Right lobe of liver (tissue), 6 donors: Measurements from ENCODE around the gene ZC2HC1C. TPM values are rescaled to one million over a fixed set of nuclear protein-coding genes. Genes with fewer than 3 reads are reported as not detected.
A peak's percentile ranks its signal among the peaks of the same experiment; 100 is the strongest.

Experiments used
- ATAC-seq, 4 donors: fragments of 200-7000 bp; cut with Tn5 transposase; one replicate each; pipeline ENCODE4 v1.9.1; 2020; ENCODE audit warnings: mild to moderate bottlenecking in 4 of 4, moderate library complexity in 4 of 4
- DNase-seq, 3 donors: peaks; one replicate each; pipeline ENCODE4 v3.0.0-alpha.2; 2020
- H3K27ac ChIP-seq, 3 donors: fragments of 200-600 bp; one replicate each; pipeline ENCODE4 v1.8.0; 2022
- H3K27me3 ChIP-seq, 2 donors: fragments of 200-600 bp; one replicate each; pipeline ENCODE4 v1.8.0; 2022
- H3K36me3 ChIP-seq, 4 donors: fragments of 200-600 bp; sonication (generic) in 1 of 4; one replicate each; pipeline versions ENCODE4 v1.5.1 to v1.8.0; 2017 to 2022; ENCODE audit warnings: control low read depth in 1 of 4
- H3K4me1 ChIP-seq, 4 donors: fragments of 200-600 bp; sonication (generic) in 1 of 4; one replicate each; pipeline versions ENCODE4 v1.5.1 to v1.8.0; 2017 to 2022; ENCODE audit warnings: control low read depth in 1 of 4
- H3K4me3 ChIP-seq, 3 donors: fragments of 200-600 bp; one replicate each; pipeline ENCODE4 v1.8.0; 2022
- H3K9me3 ChIP-seq, 4 donors: fragments of 200-600 bp; sonication (generic) in 1 of 4; one replicate each; pipeline versions ENCODE4 v1.5.1 to v1.8.0; 2017 to 2022; ENCODE audit warnings: control low read depth in 1 of 4
- POLR2A ChIP-seq: fragments of 450-650 bp; IDR thresholded peaks from one replicate; pipeline ENCODE4 v1.6.1; 2017; ENCODE audit warnings: antibody characterized with exemption, mild to moderate bottlenecking
- WGBS: methylation state at CpG from one replicate; pipeline ENCODE4 v1.1.6; 2018; ENCODE audit warnings: low coverage, low lambda C conversion rate; ENCODE audit not compliant: insufficient coverage; ENCODE audit errors: missing lambda C conversion rate; 5-methylcytosine and 5-hydroxymethylcytosine counted together
- intact Hi-C, 2 donors: fragments of 100-400 bp; cut with DNase I; formaldehyde crosslinking; loops; one replicate each; pipeline versions ENCODE4 v1.11.2 to v1.14.1; 2022
- total RNA-seq, 6 experiments: library from RNA; depleted of rRNA in 2 of 6; stranded (reverse); fragments of >200 nt in 2 of 6; fragmentation: NEBNext Ultra II Directional in 3 of 6; extraction: Animal tissue kit (Norgen Biotek cat#: 25700) in 3 of 6; gene quantifications; one replicate each; pipeline versions ENCODE4 v1.1.0 to v1.2.4, GENCODE V29; 2016 to 2023
- TF ChIP-seq, protein P1 (sequence below), 4 donors: fragments of 200-600 bp in 3 of 4; fragments of 450-650 bp in 1 of 4; IDR thresholded peaks; one replicate each; pipeline versions ENCODE4 v1.5.1 to v1.8.0; 2016 to 2022; ENCODE audit warnings: antibody characterized with exemption in 4 of 4, mild to moderate bottlenecking in 2 of 4
- donor health status: DM: no; HTN: yes; CAD: no.
- donor health status: DM: no; HTN: no; CAD: no.
- donor health status: DM: no; HTN: no; CAD: no.
- donor health status: DM: no; HTN: yes; CAD: no.
- donor health status: DM: no; HTN: yes; CAD: no.

Gene ZC2HC1C
- total RNA-seq, 6 experiments from 2014 or later: 2.1 to 9.6 (median 3.1) TPM

DNA sequence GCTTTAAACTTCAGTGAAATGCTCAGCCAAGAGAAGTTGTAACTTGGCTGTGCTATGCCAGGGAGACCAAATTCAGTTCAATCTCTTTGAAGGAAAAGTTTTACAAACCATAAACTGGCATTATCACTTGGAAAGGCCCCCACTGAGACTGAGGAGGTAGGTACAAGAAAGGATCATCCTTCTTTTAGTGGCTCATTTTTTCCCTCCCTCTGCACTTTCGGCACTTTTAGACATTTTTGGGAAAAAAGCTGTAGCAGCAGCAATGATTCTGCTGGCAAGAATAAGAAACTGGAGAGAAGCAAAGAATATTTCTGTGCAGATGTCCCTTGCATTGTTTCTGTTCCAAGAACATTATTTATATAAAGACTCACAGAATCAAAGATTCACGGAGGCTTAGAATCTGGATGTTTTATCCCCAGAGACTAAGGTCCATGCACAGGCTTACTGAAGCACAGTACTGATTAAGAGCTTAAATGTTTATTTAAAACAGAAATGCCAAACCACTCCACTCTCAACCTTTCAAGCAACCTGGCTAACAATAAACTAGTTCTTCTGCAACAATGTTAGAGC, 12.3 kb downstream of the ZC2HC1C start:
- Histone ChIP-seq H3K4me3 (no peak overlapping the region), H3K27me3 (no peaks in the 10 kb centered on the region), H3K36me3 (peaks cover 0 to 44% (median 22%) of the 10 kb centered on the region in 4 donors), H3K4me1 (no peaks in the 10 kb centered on the region), H3K9me3 (no peaks in the 10 kb centered on the region), H3K27ac (no peak overlapping the region)
- WGBS: 43% methylated on average over 2 of the region's 2 CpGs
- no peak for DNase-seq
- ATAC-seq: no peak
- TF ChIP-seq, protein P1, sequence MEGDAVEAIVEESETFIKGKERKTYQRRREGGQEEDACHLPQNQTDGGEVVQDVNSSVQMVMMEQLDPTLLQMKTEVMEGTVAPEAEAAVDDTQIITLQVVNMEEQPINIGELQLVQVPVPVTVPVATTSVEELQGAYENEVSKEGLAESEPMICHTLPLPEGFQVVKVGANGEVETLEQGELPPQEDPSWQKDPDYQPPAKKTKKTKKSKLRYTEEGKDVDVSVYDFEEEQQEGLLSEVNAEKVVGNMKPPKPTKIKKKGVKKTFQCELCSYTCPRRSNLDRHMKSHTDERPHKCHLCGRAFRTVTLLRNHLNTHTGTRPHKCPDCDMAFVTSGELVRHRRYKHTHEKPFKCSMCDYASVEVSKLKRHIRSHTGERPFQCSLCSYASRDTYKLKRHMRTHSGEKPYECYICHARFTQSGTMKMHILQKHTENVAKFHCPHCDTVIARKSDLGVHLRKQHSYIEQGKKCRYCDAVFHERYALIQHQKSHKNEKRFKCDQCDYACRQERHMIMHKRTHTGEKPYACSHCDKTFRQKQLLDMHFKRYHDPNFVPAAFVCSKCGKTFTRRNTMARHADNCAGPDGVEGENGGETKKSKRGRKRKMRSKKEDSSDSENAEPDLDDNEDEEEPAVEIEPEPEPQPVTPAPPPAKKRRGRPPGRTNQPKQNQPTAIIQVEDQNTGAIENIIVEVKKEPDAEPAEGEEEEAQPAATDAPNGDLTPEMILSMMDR (IDR thresholded peaks at IDR 0.05): no peak
- TF ChIP-seq POLR2A: no peak
- intact Hi-C loops: loop anchor here in 1 of 2 donors (10.0 kb wide), 1 partner anchor 137 kb away; no protein-coding TSS in a partner anchor

DNA sequence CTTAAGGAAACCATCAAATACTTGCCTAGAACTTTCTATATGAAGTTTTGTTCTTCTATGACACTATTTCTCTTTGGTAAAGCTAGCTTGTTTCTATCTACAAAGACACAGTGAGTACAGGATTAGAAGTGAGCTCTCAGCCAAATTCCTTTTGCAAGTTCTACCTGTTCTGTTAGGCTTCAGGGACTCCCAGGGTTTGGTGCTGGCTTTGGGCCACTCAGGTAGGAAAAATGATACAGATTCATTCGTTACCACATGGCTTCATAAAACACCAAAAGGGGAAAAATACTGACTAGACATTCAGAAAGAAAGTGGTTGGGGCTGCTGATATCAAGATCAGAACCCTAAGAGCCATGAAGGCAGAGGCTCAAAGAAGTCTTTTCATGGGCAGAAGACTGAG, 13.8 kb downstream of the ZC2HC1C start:
- WGBS: 71% methylated on average over 1 of the region's 1 CpG
- no peak for DNase-seq
- TF ChIP-seq POLR2A: no peak
- TF ChIP-seq, protein P1 (IDR thresholded peaks at IDR 0.05): no peak
- no peak for ATAC-seq
- Histone ChIP-seq H3K27ac (no peak overlapping the region), H3K4me1 (no peaks in the 10 kb centered on the region), H3K4me3 (no peak overlapping the region), H3K36me3 (peaks cover 0 to 59% (median 35%) of the 10 kb centered on the region in 4 donors), H3K27me3 (no peaks in the 10 kb centered on the region), H3K9me3 (no peaks in the 10 kb centered on the region)
- intact Hi-C loops: loop anchor here in 1 of 2 donors (10.0 kb wide), 1 partner anchor 138 kb away; no protein-coding TSS in a partner anchor

DNA sequence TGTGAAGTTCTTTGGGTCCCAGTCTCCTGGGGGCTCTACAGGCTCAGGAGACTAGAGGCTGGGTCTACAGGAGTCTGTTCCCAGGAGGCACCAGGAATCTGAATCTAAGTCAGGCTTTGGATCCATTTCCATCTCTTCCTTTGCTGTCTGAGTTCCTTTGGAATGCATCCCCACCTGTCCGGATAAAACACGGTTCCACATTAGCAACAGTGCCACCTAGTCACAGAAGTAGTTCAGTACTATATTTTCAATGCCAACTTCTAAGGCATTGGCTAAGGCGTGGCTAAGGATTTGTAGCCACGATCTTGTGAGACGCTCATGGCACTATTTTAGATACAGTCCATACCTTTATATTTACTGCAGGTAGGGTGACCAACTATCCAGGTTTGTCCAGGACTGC, 15.1 kb downstream of the ZC2HC1C start:
- WGBS: 50% methylated on average over 5 of the region's 5 CpGs
- Histone ChIP-seq H3K4me1 (no peaks in the 10 kb centered on the region), H3K27ac (no peak overlapping the region), H3K27me3 (no peaks in the 10 kb centered on the region), H3K36me3 (peaks cover 0 to 60% (median 36%) of the 10 kb centered on the region in 4 donors), H3K9me3 (no peaks in the 10 kb centered on the region), H3K4me3 (no peak overlapping the region)
- intact Hi-C loops: loop anchor here in 1 of 2 donors (10.0 kb wide), 1 partner anchor 140 kb away; no protein-coding TSS in a partner anchor
- peak; percentile 44 to 60 (median 57) for ATAC-seq
- DNase-seq: no peak
- TF ChIP-seq, protein P1 (IDR thresholded peaks at IDR 0.05): peak; percentile 11 to 43 (median 22)
- no peak for TF ChIP-seq POLR2A

DNA sequence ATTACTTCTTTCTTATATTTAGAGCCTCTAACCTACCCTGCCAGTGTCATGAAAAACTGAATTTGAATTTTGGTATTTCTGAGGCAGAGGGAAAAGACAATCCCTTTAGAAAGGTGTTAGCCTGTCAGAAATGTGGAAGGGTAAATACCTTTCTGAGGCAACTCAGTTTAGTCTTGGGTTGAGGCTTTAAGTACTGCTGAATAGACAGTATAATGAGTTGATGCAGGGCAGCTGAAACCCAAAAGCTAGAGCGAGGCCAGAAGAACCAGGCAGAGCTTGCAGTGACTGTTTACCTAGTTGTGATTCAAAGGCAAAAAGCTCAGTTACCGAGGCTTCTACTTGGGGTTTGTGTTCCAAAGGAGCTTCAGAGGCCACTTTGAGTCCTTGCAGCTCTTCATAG, 18.7 kb downstream of the ZC2HC1C start:
- Histone ChIP-seq H3K4me3 (no peak overlapping the region), H3K9me3 (no peaks in the 10 kb centered on the region), H3K27me3 (no peaks in the 10 kb centered on the region), H3K27ac (no peak overlapping the region), H3K4me1 (no peaks in the 10 kb centered on the region), H3K36me3 (peaks cover 0 to 77% (median 44%) of the 10 kb centered on the region in 4 donors)
- TF ChIP-seq POLR2A: no peak
- TF ChIP-seq, protein P1 (IDR thresholded peaks at IDR 0.05): no peak
- ATAC-seq (no peak), DNase-seq (no peak)
- intact Hi-C loops: loop anchor here in 1 of 2 donors (10.0 kb wide), 1 partner anchor 143 kb away; no protein-coding TSS in a partner anchor
- WGBS: 72% methylated on average over 2 of the region's 2 CpGs
